ENCODE results near the gene ZNF436. TPM values are rescaled to one million over a fixed set of nuclear protein-coding genes. Genes with fewer than 3 reads are reported as not detected.

ZNF436 gene
- total RNA-seq, 4 donors from 2014 or later = 11.2 to 13.3 (median 12.0) TPM

- Histone ChIP-seq H3K9me3 (no peaks in the 10 kb centered on the region), H3K27me3 (no peaks in the 10 kb centered on the region), H3K4me3 (no peak overlapping the region), H3K27ac (no peak overlapping the region), H3K4me1 (peaks cover 0 to 20% (median 0%) of the 10 kb centered on the region in 4 donors), H3K36me3 (peaks cover 0 to 26% (median 0%) of the 10 kb centered on the region in 3 donors)
- TF ChIP-seq POLR2A (IDR thresholded peaks at IDR 0.05) = no peak
- TF ChIP-seq CTCF (IDR thresholded peaks at IDR 0.05) = no peak
- DNase-seq = no peak
Observed at GRCh38 chr1:23407016-23407630, 37.5 kb upstream of the ZNF436 start.

DNA sequence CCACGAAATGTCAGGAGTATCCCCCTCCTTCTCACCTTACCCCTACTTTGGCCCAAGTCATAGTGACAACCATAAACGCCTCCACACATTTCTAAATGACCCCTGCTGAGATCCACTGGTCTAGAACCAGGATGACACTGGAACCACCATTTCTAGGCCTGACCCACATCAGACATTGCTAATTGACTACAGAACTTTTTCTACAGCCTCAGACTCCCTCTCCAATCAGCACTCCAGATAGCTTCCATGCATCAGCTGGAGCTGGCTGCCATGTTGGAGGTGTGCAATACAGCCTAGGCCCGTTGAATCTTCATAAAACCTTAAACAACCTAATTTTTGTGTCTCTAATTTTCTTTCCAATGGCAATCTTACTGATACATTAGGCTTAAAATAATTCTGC, 36.3 kb upstream of the ZNF436 start:
- Histone ChIP-seq H3K27me3 (no peaks in the 10 kb centered on the region), H3K27ac (no peak overlapping the region), H3K4me1 (peaks cover 0 to 20% (median 0%) of the 10 kb centered on the region in 4 donors), H3K4me3 (no peak overlapping the region), H3K9me3 (no peaks in the 10 kb centered on the region), H3K36me3 (peaks cover 0 to 29% (median 0%) of the 10 kb centered on the region in 3 donors)
- DNase-seq = no peak
- TF ChIP-seq CTCF (IDR thresholded peaks at IDR 0.05) (no peak), POLR2A (IDR thresholded peaks at IDR 0.05) (no peak)

DNA sequence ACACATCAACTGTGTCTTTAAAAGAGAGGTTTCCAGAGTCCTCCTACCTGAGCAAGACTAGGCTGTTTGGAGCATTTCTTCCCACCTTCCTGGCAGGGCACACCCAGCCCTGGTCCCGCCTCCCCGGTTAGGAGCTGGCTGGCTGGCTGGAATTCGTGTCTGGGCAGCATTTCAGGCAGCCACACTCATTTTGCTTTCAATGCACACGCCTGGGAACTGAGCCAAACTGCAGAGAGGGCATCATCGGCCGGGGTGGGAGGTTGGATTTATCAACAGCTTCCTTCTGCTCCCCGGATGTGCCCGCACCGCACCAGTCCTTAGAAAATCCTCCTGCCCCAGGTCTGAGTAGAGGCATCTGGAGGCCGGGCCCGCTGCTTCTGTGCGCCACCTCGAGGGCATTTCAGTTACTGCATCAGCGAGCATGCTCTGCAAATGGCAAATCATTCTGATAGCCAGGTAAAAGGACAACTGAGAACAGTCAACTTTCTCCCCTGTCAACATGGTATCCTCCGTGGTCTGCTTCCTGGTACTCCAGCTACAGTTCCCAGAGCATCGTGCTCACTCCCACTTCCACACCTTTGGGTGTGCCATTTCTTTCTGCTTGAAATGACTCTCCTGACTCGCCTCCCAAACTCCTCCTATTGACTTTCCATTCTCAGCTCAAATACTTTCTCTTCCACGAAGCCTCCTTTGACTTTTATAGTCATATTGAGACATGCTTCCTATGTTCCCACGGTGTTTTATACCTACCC, 34.3 kb upstream of the ZNF436 start:
- Histone ChIP-seq H3K4me1 (peaks cover 0 to 20% (median 0%) of the 10 kb centered on the region in 4 donors), H3K4me3 (peak overlapping the region in 2 of 4 donors; percentile 0 to 38)

DNA sequence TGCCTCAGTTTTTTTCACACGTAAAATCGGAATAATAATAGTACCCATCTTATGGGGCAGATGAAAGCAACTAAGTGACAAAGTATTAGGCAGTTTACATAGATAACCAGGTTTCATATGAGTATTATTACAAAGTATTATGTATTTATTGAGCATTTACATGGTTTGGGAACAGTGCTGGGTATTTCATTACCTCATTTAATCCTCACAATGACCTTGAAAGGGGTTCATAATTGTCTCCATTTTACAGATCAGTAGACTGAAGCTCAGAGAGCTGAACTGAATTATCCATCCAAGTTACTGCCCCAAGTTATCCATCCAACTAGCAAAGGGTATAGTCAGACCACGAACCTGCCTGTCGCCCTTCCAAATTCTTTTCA, 33.7 kb upstream of the ZNF436 start:
- Histone ChIP-seq H3K9me3 (no peaks in the 10 kb centered on the region), H3K36me3 (peaks cover 0 to 20% (median 0%) of the 10 kb centered on the region in 3 donors), H3K4me1 (peaks cover 0 to 20% (median 0%) of the 10 kb centered on the region in 4 donors), H3K27ac (peak overlapping the region; percentile 26 to 81 (median 46)), H3K27me3 (no peaks in the 10 kb centered on the region), H3K4me3 (peak overlapping the region in 1 of 4 donors; percentile 0)
- DNase-seq = no peak
- no peak for TF ChIP-seq CTCF (IDR thresholded peaks at IDR 0.05)
- TF ChIP-seq POLR2A (IDR thresholded peaks at IDR 0.05) = no peak

More for the DNA sequence above, 34.3 kb upstream of the ZNF436 start:
- H3K36me3 ChIP-seq = peaks cover 0 to 25% (median 0%) of the 10 kb centered on the region in 3 donors
- no peaks in the 10 kb centered on the region for H3K27me3 ChIP-seq
- peak; percentile 77 to 95 (median 94) for DNase-seq
- peak overlapping the region; percentile 26 to 81 (median 46) for H3K27ac ChIP-seq
- TF ChIP-seq CTCF (IDR thresholded peaks at IDR 0.05) = peak; percentile 86 to 97 (median 94)
- no peak for TF ChIP-seq POLR2A (IDR thresholded peaks at IDR 0.05)
- H3K9me3 ChIP-seq = no peaks in the 10 kb centered on the region

- peak overlapping the region in 2 of 4 donors; percentile 62 to 81 for H3K27ac ChIP-seq
Observed at GRCh38 chr1:23403038-23403336, 33.4 kb upstream of the ZNF436 start.

More at GRCh38 chr1:23403038-23403336, 33.4 kb upstream of the ZNF436 start:
- peaks cover 0 to 16% (median 0%) of the 10 kb centered on the region in 3 donors for H3K36me3 ChIP-seq
- TF ChIP-seq CTCF (IDR thresholded peaks at IDR 0.05) (no peak), POLR2A (IDR thresholded peaks at IDR 0.05) (no peak)
- peak in 1 of 3 donors; percentile 60 for DNase-seq
- H3K27me3 ChIP-seq = no peaks in the 10 kb centered on the region
- no peak overlapping the region for H3K4me3 ChIP-seq
- no peaks in the 10 kb centered on the region for H3K9me3 ChIP-seq
- H3K4me1 ChIP-seq = peaks cover 0 to 20% (median 0%) of the 10 kb centered on the region in 4 donors

All from Peyer's patch (tissue), 4 donors.